Endothelial cell of umbilical vein (primary cell): ENCODE results near the gene MRPL42. TPM values are rescaled to one million over a fixed set of nuclear protein-coding genes. Genes with fewer than 3 reads are reported as not detected.

Source experiments
- BruUV-seq: library from RNA; stranded (reverse); fragments of 400-500 nt; replicated peaks from 2 replicates; lab custom pipeline; 2021; lab: Mats Ljungman, UMichigan
- CTCF ChIA-PET: fragments of 300-600, 350-600 bp; sonication (Branson Sonifier 250); formaldehyde crosslinking; loops from one replicate; lab custom pipeline; 2021; ENCODE audit warnings: antibody characterized with exemption, inconsistent platforms; lab: Charles Lee
- POLR2A ChIA-PET: fragments of 300-600, 350-600 bp; sonication (Branson Sonifier 250); formaldehyde crosslinking; loops from one replicate; lab custom pipeline; 2021; ENCODE audit warnings: antibody characterized with exemption, inconsistent platforms; lab: Charles Lee
- DNase-seq: peaks from one replicate; pipeline ENCODE4 v3.0.0-alpha.2; 2011; ENCODE audit warnings: low read depth, low spot score
- FAIRE-seq: peaks from 2 replicates; lab custom pipeline; 2011; peaks lifted over from hg19 to GRCh38; lab: Jason Lieb, UNC
- H2AFZ ChIP-seq: 2 replicates; pipeline ENCODE4 v1.6.0; 2012; ENCODE audit warnings: low read depth, low read length, control low read depth, inconsistent platforms
- H3K27ac ChIP-seq: 2 replicates; pipeline ENCODE4 v1.5.1; 2011; ENCODE audit warnings: low read depth, mild to moderate bottlenecking, control low read depth, low read length, moderate library complexity; ENCODE audit not compliant: insufficient read depth
- H3K27me3 ChIP-seq, 2 experiments: 2 replicates each; pipeline versions ENCODE4 v1.6.0 to v1.6.1; 2011; ENCODE audit warnings: low read length in 2 of 2, mixed read lengths in 1 of 2; ENCODE audit not compliant: control insufficient read depth in 2 of 2, insufficient read depth in 2 of 2
- H3K36me3 ChIP-seq, 2 experiments: 2 replicates in 1 of 2; 3 replicates in 1 of 2; pipeline ENCODE4 v1.5.1; 2011; ENCODE audit warnings: low read length in 2 of 2, mild to moderate bottlenecking in 1 of 2, moderate library complexity in 1 of 2; ENCODE audit not compliant: control insufficient read depth in 2 of 2, insufficient read depth in 2 of 2; ENCODE audit errors: extremely low read depth in 1 of 2
- H3K4me1 ChIP-seq: 3 replicates; pipeline ENCODE4 v1.5.1; 2011; ENCODE audit warnings: mild to moderate bottlenecking, low read length; ENCODE audit not compliant: control insufficient read depth, insufficient read depth; ENCODE audit errors: extremely low read depth
- H3K4me2 ChIP-seq: 2 replicates; pipeline ENCODE4 v1.6.1; 2011; ENCODE audit warnings: low read length, control low read depth, mixed read lengths; ENCODE audit not compliant: insufficient read depth
- H3K4me3 ChIP-seq, 3 experiments: fragments of 200-600 bp in 1 of 3; sonication (generic), shearing (Covaris generic) in 1 of 3; replicated peaks in 1 of 3; 2 replicates each; pipeline ENCODE4 v1.5.1; 2011 to 2016; ENCODE audit warnings: control low read depth in 3 of 3, low read length in 3 of 3, mild to moderate bottlenecking in 2 of 3, inconsistent platforms in 1 of 3, low read depth in 1 of 3, moderate library complexity in 1 of 3; ENCODE audit not compliant: insufficient read depth in 1 of 3
- H3K79me2 ChIP-seq: 2 replicates; pipeline ENCODE4 v1.6.0; 2012; ENCODE audit warnings: low read length, inconsistent platforms; ENCODE audit not compliant: control insufficient read depth, insufficient read depth
- H3K9ac ChIP-seq: replicated peaks from 2 replicates; pipeline ENCODE3; 2011; ENCODE audit warnings: low read length, control low read depth; ENCODE audit not compliant: insufficient read depth; ENCODE audit errors: extremely low read depth
- H3K9me1 ChIP-seq: replicated peaks from 3 replicates; pipeline ENCODE4 v1.6.0; 2011; ENCODE audit warnings: mild to moderate bottlenecking, low read length; ENCODE audit not compliant: control insufficient read depth, insufficient read depth; ENCODE audit errors: extremely low read depth
- H3K9me3 ChIP-seq: replicated peaks from 2 replicates; pipeline ENCODE4 v1.5.1; 2012; ENCODE audit warnings: low read length, inconsistent platforms; ENCODE audit not compliant: control insufficient read depth, insufficient read depth
- H4K20me1 ChIP-seq: replicated peaks from 2 replicates; pipeline ENCODE3; 2011; ENCODE audit warnings: mild to moderate bottlenecking, low read length; ENCODE audit not compliant: control insufficient read depth, insufficient read depth; ENCODE audit errors: extremely low read depth
- CTCF ChIP-seq, 2 donors: IDR thresholded peaks; 1 replicate in 1 of 2; 2 replicates in 1 of 2; pipeline ENCODE4 v1.5.1; 2011; ENCODE audit warnings: low read length in 2 of 2, mild to moderate bottlenecking in 2 of 2, moderate library complexity in 2 of 2, control low read depth in 1 of 2, inconsistent platforms in 1 of 2, low read depth in 1 of 2; ENCODE audit not compliant: insufficient read depth in 1 of 2; ENCODE audit errors: extremely low read depth in 1 of 2
- EZH2 ChIP-seq: IDR thresholded peaks from 2 replicates; pipeline ENCODE4 v1.6.1; 2012; ENCODE audit warnings: borderline replicate concordance, low read depth, mild to moderate bottlenecking, moderate library complexity, low read length, inconsistent platforms; ENCODE audit not compliant: severe bottlenecking
- FOS ChIP-seq: IDR thresholded peaks from 2 replicates; pipeline ENCODE4 v1.6.1; 2011; ENCODE audit warnings: mild to moderate bottlenecking, low read length, moderate library complexity, borderline replicate concordance; ENCODE audit not compliant: insufficient read depth
- GATA2 ChIP-seq: IDR thresholded peaks from 2 replicates; pipeline ENCODE4 v1.7.0; 2011; ENCODE audit warnings: low read depth, mild to moderate bottlenecking, moderate library complexity, mixed read lengths, low read length; ENCODE audit not compliant: insufficient read length, insufficient read depth
- JUN ChIP-seq: IDR thresholded peaks from 2 replicates; pipeline ENCODE4 v1.6.1; 2011; ENCODE audit warnings: borderline replicate concordance, low read depth; ENCODE audit not compliant: insufficient read length, insufficient read depth
- MAX ChIP-seq: IDR thresholded peaks from 2 replicates; pipeline ENCODE4 v1.6.1; 2011; ENCODE audit not compliant: insufficient read depth, insufficient read length
- MYC ChIP-seq: IDR thresholded peaks from one replicate; pipeline ENCODE4 v1.6.1; 2011; ENCODE audit warnings: mild to moderate bottlenecking, low read depth, low read length
- POLR2A ChIP-seq: IDR thresholded peaks from 2 replicates; pipeline ENCODE4 v1.6.1; 2012; ENCODE audit warnings: low read depth, mild to moderate bottlenecking, control low read depth, low read length
- POLR2AphosphoS5 ChIP-seq: IDR thresholded peaks from 2 replicates; pipeline ENCODE4 v1.6.1; 2012; ENCODE audit warnings: low read depth, mild to moderate bottlenecking, control low read depth, low read length, moderate library complexity; ENCODE audit not compliant: insufficient read depth
- dilution Hi-C: fragments of 300-500 bp; cut with MboI; formaldehyde crosslinking; loops from one replicate; pipeline ENCODE4 v1.15.0; 2019; ENCODE audit warnings: low sequenced_read_pairs; ENCODE audit not compliant: extremely low pct_ligation_motif_present
- intact Hi-C: fragments of 100-400 bp; cut with micrococcal nuclease; formaldehyde crosslinking; loops from one replicate; pipeline ENCODE4 v1.10.0; 2022
- polyA plus RNA-seq, 4 experiments: library from polyadenylated mRNA; depleted of rRNA in 3 of 4; stranded (reverse) in 3 of 4; unstranded in 1 of 4; fragments of >200 nt; gene quantifications; 2 replicates each; pipeline versions ENCODE4 v1.2.1 to v1.2.3, GENCODE V29; 2011 to 2012; ENCODE audit warnings: missing spikeins in 1 of 4
- total RNA-seq: library from RNA; stranded (reverse); gene quantifications from 2 replicates; pipeline ENCODE4 v1.2.3, GENCODE V29; 2021

The MRPL42 gene
- total and polyA plus RNA-seq, 2 donors (not counting 3 experiments of a cell fraction or from before 2014, with no cell fraction given) = 38.5 to 61.2 TPM

- no peak overlapping the region for H3K9ac ChIP-seq
- H3K27me3 ChIP-seq = peaks cover 2% of the 10 kb centered on the region in 2 experiments
- no peak for TF ChIP-seq JUN
- TF ChIP-seq POLR2AphosphoS5 = no peak
- TF ChIP-seq POLR2A = no peak
- no peak for TF ChIP-seq MAX
- no peak for TF ChIP-seq EZH2
- no peak for TF ChIP-seq FOS
- no peak for TF ChIP-seq CTCF (IDR thresholded peaks at IDR 0.05; ENCODE audit: extremely low read depth in 1 of 2, insufficient read depth in 1 of 2, low read depth in 1 of 2, low read length in 2 of 2)
- no peak for TF ChIP-seq MYC
- no peak for TF ChIP-seq GATA2
- CTCF ChIA-PET = no interaction called here
- FAIRE-seq (no peak), DNase-seq (no peak)
- H3K4me1 ChIP-seq = no peaks in the 10 kb centered on the region
- no peak overlapping the region for H3K4me3 ChIP-seq
- POLR2A ChIA-PET = no interaction called here
- H3K36me3 ChIP-seq = no peaks in the 10 kb centered on the region
- H3K9me1 ChIP-seq = no peaks in the 10 kb centered on the region
- dilution Hi-C loops = no loop called here
- H4K20me1 ChIP-seq = no peaks in the 10 kb centered on the region
- H3K27ac ChIP-seq = no peak overlapping the region
- H2AFZ ChIP-seq = no peak overlapping the region
- intact Hi-C loops = no loop called here
- no peaks in the 10 kb centered on the region for H3K79me2 ChIP-seq
- no peaks in the 10 kb centered on the region for H3K9me3 ChIP-seq
- BruUV-seq = no TSS peak
- H3K4me2 ChIP-seq = no peak overlapping the region
Measured at GRCh38 chr12:93519859-93520258, 52.5 kb downstream of the MRPL42 start.
